Activated CD4-positive, alpha-beta T cell treated with anti-CD3 and anti-CD28 coated beads for 24 hours (primary cell): ENCODE data around the gene NEK3.
"Not testable (repeated sequence)": the region's sequence is repeated elsewhere in the genome, so short reads cannot be mapped to it uniquely, and the experiment has no call there.

ENCODE experiments used
- DNase-seq, 2 donors: peaks; one replicate each; pipeline ENCODE4 v3.0.0-alpha.2; 2020; ENCODE audit warnings: low read depth in 2 of 2

Gene NEK3

DNA sequence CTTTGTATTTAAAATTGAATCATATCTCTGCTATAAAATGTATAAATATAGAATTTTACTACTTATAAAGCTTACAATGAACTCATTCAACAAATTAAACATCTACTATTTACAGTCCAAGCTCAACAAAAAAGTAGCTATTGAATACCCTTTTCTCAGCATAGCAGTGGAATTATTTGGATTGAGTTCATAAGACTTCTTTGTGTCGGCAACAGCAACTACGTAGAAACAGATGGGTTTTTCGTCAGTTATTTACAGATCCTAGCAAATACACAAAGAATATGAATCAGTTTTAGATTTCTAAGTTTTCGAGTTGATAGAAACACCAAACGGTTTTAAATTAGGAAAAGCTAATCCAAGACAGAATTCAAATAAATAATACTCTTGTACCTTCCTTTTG is 10.4 kb upstream of the NEK3 start:
- DNase-seq: no peak

DNA sequence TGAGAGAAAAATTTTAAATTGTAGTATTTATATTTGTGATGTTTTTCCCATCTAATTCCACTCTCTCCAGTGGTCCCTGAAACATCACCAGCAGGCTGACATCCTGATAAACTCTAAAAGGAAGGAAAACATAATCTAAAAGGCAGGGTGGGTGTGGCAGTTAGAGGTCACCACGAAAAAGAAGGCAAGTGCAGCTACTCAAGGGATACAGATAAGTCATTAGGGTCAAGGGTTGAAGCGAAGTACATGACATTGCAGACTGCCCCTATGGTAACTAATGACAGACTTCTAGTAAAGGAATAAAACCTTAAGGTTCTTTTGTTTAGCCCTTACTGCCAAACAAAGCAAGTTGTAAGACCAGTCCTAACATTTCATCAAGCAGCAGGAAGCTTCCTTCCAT is 6.0 kb upstream of the NEK3 start:
- no peak for DNase-seq

DNA sequence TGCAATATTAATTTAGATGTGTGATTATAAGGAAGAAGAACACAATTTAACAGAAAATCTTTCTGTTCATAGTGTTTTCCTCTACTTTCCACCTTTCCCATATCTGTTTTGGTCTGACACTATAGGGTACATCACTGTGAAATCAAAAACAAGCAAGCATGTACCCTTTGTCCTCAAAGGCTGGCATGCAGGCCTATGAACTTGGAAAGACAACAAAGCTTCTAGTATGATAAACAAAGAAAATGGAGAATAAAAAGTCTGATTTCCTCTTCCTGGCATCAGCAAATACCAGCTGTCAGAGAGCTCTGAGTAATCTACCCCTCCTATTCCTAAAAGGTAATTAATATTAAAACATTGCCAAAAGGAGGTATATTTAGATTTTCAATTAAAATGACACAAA is 5.6 kb upstream of the NEK3 start:
- no peak for DNase-seq

GRCh38 chr13:52163878-52164277 is 4.5 kb upstream of the NEK3 start:
- DNase-seq: not testable (repeated sequence)

DNA sequence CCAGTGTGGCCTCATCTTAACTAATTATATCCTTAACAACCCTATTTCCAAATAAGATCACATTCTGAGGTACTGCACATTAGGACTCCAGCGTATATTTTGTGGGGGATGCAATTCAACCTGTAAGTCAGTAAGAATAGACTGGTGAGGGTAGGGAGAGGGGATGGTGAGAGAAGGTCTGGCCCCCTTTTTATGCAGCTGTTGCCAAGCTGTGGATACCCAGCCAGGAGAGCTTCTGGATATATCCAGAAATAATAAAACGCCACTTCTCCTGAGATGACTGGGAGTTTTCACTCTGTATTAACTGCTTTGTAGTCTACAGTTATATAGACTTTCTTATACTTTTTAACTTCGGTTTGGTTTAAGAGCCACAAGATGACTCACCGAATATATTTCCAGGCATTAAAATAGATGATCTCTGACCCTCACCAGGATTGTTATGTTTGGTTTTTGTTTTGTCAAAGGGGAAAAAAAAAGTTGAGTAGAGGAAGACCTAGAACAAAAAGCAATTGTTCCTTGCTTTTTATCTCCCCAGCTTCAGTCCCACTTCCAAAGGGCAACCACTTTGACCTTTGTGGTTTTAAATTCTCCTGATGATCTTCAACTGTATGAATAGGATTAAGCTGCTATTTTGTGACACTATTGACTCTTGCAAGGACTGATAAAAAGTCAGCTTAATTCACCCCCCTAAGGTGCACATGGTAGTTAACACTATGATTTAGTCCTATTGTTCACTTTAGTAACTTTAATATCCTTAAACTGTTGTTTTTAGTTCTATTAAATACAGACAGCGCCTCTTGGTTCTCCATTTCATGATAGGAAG is 3.1 kb upstream of the NEK3 start:
- no peak for DNase-seq

- no peak for DNase-seq
Measured at GRCh38 chr13:52161181-52161646, 1.8 kb upstream of the NEK3 start.

GRCh38 chr13:52160506-52160905 is 1.1 kb upstream of the NEK3 start:
- no peak for DNase-seq

DNA sequence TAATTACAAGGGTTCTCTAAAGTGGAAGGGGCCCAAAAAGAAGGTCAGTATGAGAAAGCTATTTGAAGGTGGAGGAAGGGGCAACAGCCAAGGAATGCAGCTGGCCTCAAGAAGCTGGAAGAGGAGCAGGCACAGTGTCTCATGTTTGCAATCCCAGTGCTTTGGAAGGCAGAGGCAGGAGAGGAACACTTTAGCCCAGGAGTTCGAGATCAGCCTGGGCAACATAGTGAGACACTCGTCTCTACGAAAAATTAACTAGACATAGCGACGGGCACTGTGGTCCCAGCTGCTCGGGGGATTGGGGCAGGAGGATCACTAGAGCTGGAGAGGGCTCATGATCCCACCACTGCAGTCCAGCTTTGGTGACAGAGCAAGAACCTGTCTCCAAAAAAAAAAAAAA is 656 bp upstream of the NEK3 start:
- no peak for DNase-seq

DNA sequence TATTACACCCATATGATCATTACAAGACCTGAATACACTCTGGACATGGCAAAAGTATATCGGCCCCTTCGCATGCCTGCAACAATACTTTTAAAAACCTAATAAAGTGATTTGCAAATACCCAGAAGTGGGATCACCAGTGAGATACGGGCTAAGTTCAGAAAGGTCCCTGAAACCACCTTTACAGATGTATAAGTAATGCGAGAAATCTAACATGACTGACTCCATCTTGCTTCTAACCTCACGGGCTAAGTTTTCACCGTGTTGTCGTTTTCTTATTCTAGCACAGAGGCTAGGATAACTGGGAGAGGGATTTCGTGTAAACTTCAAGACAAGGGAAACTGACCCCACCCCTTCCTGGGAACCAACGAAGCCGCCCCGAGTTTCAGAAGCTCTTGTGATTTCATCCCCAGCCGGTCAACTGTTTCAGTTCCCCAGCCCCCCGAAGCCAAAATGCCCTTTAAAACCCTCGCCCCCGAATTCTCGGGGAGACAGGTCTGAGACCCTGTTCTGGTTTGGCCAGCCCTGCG is 703 bp downstream of the NEK3 start:
- DNase-seq: no peak

GRCh38 chr13:52156724-52157261 is 2.6 kb downstream of the NEK3 start:
- DNase-seq: no peak

- no peak for DNase-seq
Measured at GRCh38 chr13:52155177-52155576, 4.2 kb downstream of the NEK3 start.

DNA sequence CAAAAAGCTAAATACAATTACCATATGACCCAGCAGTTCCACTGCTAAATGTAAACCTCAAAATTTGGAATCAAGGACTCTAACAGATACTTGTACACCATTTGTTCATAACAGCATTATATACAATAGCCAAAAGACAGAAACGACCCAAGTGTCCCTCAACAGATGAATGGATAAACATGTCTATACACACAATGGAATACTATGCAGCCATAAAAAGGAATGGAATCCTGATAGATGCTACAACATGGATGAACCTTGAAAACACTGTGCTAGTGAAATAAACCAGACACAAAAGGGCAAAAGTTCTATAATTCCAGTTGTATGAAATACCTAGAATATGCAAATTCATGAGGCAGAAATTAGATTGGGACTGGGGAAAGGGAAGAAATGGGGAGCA is 12.2 kb downstream of the NEK3 start:
- DNase-seq: no peak

DNA sequence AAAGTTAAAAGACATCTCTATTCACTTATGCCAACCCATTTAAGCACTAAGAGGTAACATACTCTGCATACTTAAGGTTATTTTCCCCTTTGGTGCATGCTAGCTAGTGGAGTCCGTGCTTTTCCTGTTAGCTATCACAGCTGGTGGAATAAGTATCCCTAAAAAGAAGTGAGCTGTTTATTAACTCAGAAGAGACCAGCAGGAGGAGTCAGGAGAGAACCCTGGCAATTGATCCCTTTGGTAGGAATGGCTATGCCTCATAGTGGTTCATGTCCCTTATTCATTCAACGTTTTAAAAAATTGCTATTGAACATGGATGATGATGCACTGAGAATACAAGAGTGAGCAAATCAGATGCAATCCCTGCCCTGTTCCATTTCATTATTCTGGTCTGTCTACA is 18.1 kb downstream of the NEK3 start:
- no peak for DNase-seq

DNA sequence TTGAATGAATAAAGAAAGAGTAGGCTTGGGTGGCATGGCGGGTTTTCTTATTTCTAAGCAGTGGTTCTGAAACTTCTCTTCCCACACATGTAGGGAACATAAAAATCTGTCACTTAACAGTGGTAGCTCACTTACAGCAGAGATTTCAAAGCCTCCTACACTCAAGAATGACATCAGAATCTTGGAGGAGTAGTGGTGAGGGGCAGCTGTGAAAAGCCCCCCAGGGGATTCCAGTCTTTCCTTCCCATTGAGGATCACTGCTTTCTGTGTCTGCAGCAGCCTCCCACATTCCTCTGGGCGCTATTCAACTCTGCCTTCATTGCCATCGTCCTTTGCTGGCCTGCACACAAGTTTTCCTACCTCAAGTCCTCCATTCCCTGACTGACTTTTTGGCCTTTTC is 21.9 kb downstream of the NEK3 start:
- DNase-seq: no peak

DNA sequence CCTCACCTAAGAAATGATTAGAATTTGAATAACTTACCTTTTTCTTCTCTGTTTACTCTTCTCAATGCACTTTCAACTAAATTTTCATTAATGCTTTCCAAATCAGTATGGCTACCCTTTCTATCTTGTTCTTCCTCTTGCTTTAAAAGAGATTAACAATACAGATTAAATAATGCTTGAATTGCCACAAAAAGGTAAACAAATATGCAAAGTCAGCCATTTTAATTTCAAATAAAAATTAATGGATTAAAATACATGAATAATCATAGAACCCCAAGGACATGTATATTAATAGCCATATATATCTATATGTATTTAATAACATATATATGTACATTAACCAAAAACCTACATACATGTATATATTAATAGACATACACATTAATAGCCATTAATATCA is 22.6 kb downstream of the NEK3 start:
- no peak for DNase-seq

DNA sequence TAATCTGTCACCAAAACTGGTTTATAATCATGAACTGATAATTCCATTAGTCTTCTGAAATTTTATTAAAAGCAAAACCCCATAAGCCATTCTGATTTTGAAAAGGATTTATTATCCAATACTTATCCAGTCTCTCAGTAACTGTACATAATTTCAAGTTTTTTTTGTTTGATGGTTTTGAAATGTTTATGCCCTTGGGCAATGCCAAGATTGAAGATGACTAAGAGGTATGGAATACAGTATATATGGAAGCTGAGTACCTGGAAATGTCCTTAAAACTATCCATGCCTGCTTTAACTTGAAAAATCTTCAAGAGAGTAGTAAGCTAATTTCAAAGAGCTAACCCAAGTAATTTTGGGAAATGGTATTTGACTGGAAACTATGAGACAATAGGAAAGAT is 28.8 kb downstream of the NEK3 start:
- no peak for DNase-seq

- DNase-seq: peak; percentile 22 to 44
Measured at GRCh38 chr13:52128714-52129700, 30.4 kb downstream of the NEK3 start, which contains the start of gene NEK5. NEK5 (minus strand) TSS chr13:52129073; CDS start chr13:52127482, 1,591 bp downstream.

- DNase-seq: peak; percentile 28 to 32
Measured at GRCh38 chr13:52127783-52128702, 31.4 kb downstream of the NEK3 start.

DNA sequence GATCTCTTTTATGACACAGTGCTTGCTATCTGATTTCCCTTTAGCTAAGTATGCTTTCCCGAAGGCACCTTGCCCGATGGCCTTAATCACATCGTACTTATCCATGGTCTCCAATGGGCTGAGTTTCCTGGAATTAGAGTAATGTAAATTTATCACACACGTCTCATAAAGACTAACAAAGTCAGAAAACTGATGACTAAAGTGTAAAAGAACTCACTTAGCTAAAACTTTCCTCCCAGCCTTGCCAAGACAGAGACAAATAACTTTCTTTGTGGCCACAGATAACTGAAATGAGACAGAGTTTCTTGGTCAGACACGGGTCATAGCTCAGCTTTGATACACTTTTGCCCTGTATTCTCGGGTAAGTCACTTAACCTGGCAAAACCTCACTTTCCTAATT is 32.0 kb downstream of the NEK3 start:
- no peak for DNase-seq

GRCh38 chr13:52125547-52125946 is 33.9 kb downstream of the NEK3 start:
- no peak for DNase-seq

DNA sequence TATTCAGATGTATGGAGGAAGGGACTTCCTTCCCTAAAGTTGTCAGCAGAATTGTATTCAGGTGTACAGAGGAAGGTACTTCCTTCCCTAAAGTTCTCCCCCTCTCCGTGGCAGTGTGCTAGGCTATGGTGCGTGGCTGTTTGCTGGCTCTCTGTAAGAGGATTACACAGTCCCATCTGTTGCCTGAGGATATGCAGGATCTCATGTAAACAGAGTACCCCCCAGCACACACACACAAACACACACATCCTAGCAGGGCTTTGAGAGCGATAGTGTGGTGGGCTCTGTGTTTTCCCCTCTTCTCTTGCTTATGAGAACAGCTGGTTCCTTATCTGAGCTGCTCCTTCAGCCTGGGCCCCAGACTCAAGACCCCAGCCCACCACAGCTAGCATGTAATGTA is 40.8 kb downstream of the NEK3 start:
- no peak for DNase-seq
